HepG2 (cell line): ENCODE measurements around the gene POLD3. TPM values are rescaled to one million over a fixed set of nuclear protein-coding genes. Genes with fewer than 3 reads are reported as not detected.
A peak's percentile ranks its signal among the peaks of the same experiment; 100 is the strongest.

Experiments
- CBX2 ChIP-seq, 2 experiments: fragments of 200-600 bp in 1 of 2; sonication (generic); formaldehyde crosslinking in 1 of 2; IDR thresholded peaks; 2 replicates each; pipeline versions ENCODE4 v1.7.0 to v1.8.1; 2018 to 2022; ENCODE audit warnings: low read depth in 2 of 2, low read length in 1 of 2, mild to moderate bottlenecking in 1 of 2, missing genetic modification reagents in 1 of 2
- CEBPB ChIP-seq: IDR thresholded peaks from 2 replicates; pipeline ENCODE4 v1.6.1; 2011; ENCODE audit warnings: low read depth, low read length, improper control_type of control experiment, borderline replicate concordance
- ELF1 ChIP-seq: sonication (generic); formaldehyde crosslinking; IDR thresholded peaks from 2 replicates; pipeline ENCODE4 v1.4.0; 2020; ENCODE audit warnings: missing genetic modification reagents
- NFKB2 ChIP-seq: sonication (generic); formaldehyde crosslinking; IDR thresholded peaks from 2 replicates; pipeline ENCODE4 v1.4.0; 2020; ENCODE audit warnings: missing genetic modification reagents, borderline replicate concordance
- NRL ChIP-seq: sonication (generic); formaldehyde crosslinking; IDR thresholded peaks from 2 replicates; pipeline ENCODE4 v1.5.0; 2020; ENCODE audit warnings: missing genetic modification reagents, mild to moderate bottlenecking, moderate library complexity, borderline replicate concordance
- PITX1 ChIP-seq: sonication (generic); formaldehyde crosslinking; IDR thresholded peaks from 2 replicates; pipeline ENCODE4 v1.5.1; 2020; ENCODE audit warnings: mild to moderate bottlenecking, missing genetic modification reagents
- TBP ChIP-seq: sonication (generic); formaldehyde crosslinking; IDR thresholded peaks from 2 replicates; pipeline ENCODE4 v1.5.0; 2020; ENCODE audit warnings: missing genetic modification reagents
- YEATS4 ChIP-seq: sonication (generic); formaldehyde crosslinking; IDR thresholded peaks from 2 replicates; pipeline ENCODE4 v1.4.0; 2020; ENCODE audit warnings: missing genetic modification reagents, borderline replicate concordance
- ZC3H4 ChIP-seq: sonication (generic); formaldehyde crosslinking; IDR thresholded peaks from 2 replicates; pipeline ENCODE4 v1.4.0; 2020; ENCODE audit warnings: missing genetic modification reagents, borderline replicate concordance
- ZNF101 ChIP-seq: sonication (generic); formaldehyde crosslinking; IDR thresholded peaks from 2 replicates; pipeline ENCODE4 v1.4.0; 2020; ENCODE audit warnings: mild to moderate bottlenecking, low read depth, missing genetic modification reagents, borderline replicate concordance
- ZNF24 ChIP-seq: fragments of 450-650 bp; IDR thresholded peaks from 2 replicates; pipeline ENCODE4 v1.6.1; 2017; ENCODE audit warnings: antibody characterized with exemption, mild to moderate bottlenecking
- ZNF296 ChIP-seq: sonication (generic); formaldehyde crosslinking; conservative IDR thresholded peaks from 2 replicates; pipeline ENCODE4 v1.5.0; 2020; ENCODE audit warnings: mild to moderate bottlenecking, missing genetic modification reagents
- ZNF367 ChIP-seq: sonication (generic); formaldehyde crosslinking; IDR thresholded peaks from 2 replicates; pipeline ENCODE4 v1.4.0; 2020; ENCODE audit warnings: missing genetic modification reagents, borderline replicate concordance
- ZNF430 ChIP-seq: sonication (generic); formaldehyde crosslinking; IDR thresholded peaks from 2 replicates; pipeline ENCODE4 v1.9.0; 2021; ENCODE audit warnings: mild to moderate bottlenecking, missing genetic modification reagents
- ZNF775 ChIP-seq: sonication (generic); formaldehyde crosslinking; IDR thresholded peaks from 2 replicates; pipeline ENCODE4 v1.4.0; 2020; ENCODE audit warnings: missing genetic modification reagents, mild to moderate bottlenecking, moderate library complexity, borderline replicate concordance
- polyA plus RNA-seq, 8 experiments: library from polyadenylated mRNA; depleted of rRNA in 3 of 8; stranded (reverse) in 7 of 8; unstranded in 1 of 8; fragments of >200 nt; fragmentation: Illumina TruSeq in 4 of 8; extraction: Trizol in 4 of 8; gene quantifications; 2 replicates each; pipeline versions ENCODE4 v1.2.1 to v1.2.3, GENCODE V29; 2011 to 2016; ENCODE audit warnings: low read depth in 4 of 8, missing spikeins in 1 of 8, mixed read lengths in 1 of 8; ENCODE audit not compliant: insufficient read depth in 1 of 8
- total RNA-seq, 5 experiments: library from RNA; depleted of rRNA; stranded (reverse); fragments of >200 nt; fragmentation: Illumina TruSeq; extraction: Trizol; gene quantifications; 2 replicates each; pipeline ENCODE4 v1.2.3, GENCODE V29; 2016; ENCODE audit warnings: low read depth in 1 of 5
- TF ChIP-seq, protein P1 (sequence below), 2 experiments: fragments of 450-650 bp in 1 of 2; sonication (generic) in 1 of 2; formaldehyde crosslinking; IDR thresholded peaks; 2 replicates each; pipeline versions ENCODE4 v1.5.0 to v1.8.0; 2020 to 2022; ENCODE audit warnings: mild to moderate bottlenecking in 1 of 2, missing genetic modification reagents in 1 of 2
- TF ChIP-seq, protein P2 (sequence below): sonication (generic); formaldehyde crosslinking; IDR thresholded peaks from 2 replicates; pipeline ENCODE4 v1.8.0; 2022; ENCODE audit warnings: mild to moderate bottlenecking, missing genetic modification reagents
- TF ChIP-seq, protein P3 (sequence below): sonication (generic); formaldehyde crosslinking; IDR thresholded peaks from 2 replicates; pipeline ENCODE4 v1.5.0; 2020; ENCODE audit warnings: mild to moderate bottlenecking, missing genetic modification reagents
- TF ChIP-seq, protein P4 (sequence below): sonication (generic); formaldehyde crosslinking; IDR thresholded peaks from 2 replicates; pipeline ENCODE4 v1.4.0; 2020; ENCODE audit warnings: missing genetic modification reagents
- TF ChIP-seq, protein P5 (sequence below): sonication (generic); formaldehyde crosslinking; IDR thresholded peaks from 2 replicates; pipeline ENCODE4 v1.4.0; 2020; ENCODE audit warnings: missing genetic modification reagents

Gene POLD3
- total and polyA plus RNA-seq, 2 of the 13 experiments (the other 11 are each of a cell fraction or from before 2014, with no cell fraction given), result 6.3 to 18.9 TPM

DNA sequence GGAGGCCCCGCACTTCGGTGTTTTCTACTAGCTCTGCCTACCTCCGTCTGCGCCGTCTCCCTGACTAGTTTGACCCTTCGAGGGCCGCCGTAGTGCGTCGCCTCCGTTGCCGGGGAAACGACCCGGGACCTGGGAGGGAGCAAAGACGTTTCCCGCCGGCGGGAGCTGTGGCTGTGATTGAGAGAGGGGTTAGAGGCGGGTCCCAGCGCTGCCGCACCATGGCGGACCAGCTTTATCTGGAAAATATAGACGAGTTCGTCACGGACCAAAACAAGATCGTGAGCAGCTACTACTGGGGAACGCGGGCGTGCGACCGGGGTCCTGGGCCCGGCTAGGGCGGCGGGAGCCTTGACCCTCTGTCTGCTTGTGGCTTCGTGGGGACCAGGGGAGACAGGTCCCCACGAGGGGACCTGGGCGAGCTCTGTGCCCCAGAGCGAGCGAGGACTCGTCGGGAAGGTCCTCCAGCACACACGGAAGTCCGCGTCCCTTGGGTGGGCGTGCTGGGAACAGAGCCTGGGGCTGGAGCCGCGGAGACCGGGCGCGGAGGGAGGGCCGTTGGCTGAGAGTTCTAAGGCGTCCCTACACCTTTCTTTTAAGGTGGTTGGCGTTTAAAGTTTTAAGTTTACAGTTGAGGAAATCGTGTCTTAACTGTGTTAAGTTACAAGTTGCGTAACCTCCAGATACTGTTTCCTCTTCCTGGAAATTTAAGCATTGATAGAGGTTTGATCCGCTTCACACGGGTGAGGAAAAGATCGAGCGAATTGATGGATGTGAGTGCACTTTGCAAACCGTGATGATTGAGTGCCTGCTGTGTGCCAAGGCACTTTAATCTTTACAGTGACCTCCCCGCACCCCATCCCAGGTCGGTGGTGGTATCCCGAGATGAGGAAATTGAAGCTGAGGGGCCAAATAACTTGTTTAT lies at the start of gene POLD3 (continued):
- TF ChIP-seq, protein P1, sequence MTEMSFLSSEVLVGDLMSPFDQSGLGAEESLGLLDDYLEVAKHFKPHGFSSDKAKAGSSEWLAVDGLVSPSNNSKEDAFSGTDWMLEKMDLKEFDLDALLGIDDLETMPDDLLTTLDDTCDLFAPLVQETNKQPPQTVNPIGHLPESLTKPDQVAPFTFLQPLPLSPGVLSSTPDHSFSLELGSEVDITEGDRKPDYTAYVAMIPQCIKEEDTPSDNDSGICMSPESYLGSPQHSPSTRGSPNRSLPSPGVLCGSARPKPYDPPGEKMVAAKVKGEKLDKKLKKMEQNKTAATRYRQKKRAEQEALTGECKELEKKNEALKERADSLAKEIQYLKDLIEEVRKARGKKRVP (CRISPR knock-in tag; IDR thresholded peaks at IDR 0.05), result peak in 1 of 2 experiments; percentile 48; a peak in 1 of 4 replicates
- TF ChIP-seq, protein P2, sequence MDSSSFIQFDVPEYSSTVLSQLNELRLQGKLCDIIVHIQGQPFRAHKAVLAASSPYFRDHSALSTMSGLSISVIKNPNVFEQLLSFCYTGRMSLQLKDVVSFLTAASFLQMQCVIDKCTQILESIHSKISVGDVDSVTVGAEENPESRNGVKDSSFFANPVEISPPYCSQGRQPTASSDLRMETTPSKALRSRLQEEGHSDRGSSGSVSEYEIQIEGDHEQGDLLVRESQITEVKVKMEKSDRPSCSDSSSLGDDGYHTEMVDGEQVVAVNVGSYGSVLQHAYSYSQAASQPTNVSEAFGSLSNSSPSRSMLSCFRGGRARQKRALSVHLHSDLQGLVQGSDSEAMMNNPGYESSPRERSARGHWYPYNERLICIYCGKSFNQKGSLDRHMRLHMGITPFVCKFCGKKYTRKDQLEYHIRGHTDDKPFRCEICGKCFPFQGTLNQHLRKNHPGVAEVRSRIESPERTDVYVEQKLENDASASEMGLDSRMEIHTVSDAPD (CRISPR knock-in tag), result peak; percentile 55; the same call in 1 of the 2 replicates
- peak; percentile 42; the same call in 1 of the 2 replicates for TF ChIP-seq NFKB2
- peak; percentile 73; the same call in 1 of the 2 replicates for TF ChIP-seq YEATS4
- no peak for TF ChIP-seq ZC3H4 (CRISPR knock-in tag)
- TF ChIP-seq TBP (CRISPR knock-in tag), result no peak
- TF ChIP-seq PITX1 (CRISPR knock-in tag), result peak; percentile 53; the same call in 1 of the 2 replicates
- no peak for TF ChIP-seq ZNF775
- TF ChIP-seq NRL (CRISPR knock-in tag), result no peak; the same call in 1 of the 2 replicates
- peak; percentile 83 for TF ChIP-seq ZNF430
- TF ChIP-seq, protein P3, sequence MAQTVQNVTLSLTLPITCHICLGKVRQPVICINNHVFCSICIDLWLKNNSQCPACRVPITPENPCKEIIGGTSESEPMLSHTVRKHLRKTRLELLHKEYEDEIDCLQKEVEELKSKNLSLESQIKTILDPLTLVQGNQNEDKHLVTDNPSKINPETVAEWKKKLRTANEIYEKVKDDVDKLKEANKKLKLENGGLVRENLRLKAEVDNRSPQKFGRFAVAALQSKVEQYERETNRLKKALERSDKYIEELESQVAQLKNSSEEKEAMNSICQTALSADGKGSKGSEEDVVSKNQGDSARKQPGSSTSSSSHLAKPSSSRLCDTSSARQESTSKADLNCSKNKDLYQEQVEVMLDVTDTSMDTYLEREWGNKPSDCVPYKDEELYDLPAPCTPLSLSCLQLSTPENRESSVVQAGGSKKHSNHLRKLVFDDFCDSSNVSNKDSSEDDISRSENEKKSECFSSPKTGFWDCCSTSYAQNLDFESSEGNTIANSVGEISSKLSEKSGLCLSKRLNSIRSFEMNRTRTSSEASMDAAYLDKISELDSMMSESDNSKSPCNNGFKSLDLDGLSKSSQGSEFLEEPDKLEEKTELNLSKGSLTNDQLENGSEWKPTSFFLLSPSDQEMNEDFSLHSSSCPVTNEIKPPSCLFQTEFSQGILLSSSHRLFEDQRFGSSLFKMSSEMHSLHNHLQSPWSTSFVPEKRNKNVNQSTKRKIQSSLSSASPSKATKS, result no peak
- peak; percentile 74 for TF ChIP-seq CEBPB
- no peak for TF ChIP-seq ZNF367 (CRISPR knock-in tag)
- TF ChIP-seq, protein P4, sequence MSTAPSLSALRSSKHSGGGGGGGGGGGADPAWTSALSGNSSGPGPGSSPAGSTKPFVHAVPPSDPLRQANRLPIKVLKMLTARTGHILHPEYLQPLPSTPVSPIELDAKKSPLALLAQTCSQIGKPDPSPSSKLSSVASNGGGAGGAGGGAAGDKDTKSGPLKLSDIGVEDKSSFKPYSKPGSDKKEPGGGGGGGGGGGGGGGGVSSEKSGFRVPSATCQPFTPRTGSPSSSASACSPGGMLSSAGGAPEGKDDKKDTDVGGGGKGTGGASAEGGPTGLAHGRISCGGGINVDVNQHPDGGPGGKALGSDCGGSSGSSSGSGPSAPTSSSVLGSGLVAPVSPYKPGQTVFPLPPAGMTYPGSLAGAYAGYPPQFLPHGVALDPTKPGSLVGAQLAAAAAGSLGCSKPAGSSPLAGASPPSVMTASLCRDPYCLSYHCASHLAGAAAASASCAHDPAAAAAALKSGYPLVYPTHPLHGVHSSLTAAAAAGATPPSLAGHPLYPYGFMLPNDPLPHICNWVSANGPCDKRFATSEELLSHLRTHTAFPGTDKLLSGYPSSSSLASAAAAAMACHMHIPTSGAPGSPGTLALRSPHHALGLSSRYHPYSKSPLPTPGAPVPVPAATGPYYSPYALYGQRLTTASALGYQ (CRISPR knock-in tag), result no peak
- TF ChIP-seq ZNF296, result no peak
- no peak for TF ChIP-seq ZNF24
- TF ChIP-seq, protein P5, sequence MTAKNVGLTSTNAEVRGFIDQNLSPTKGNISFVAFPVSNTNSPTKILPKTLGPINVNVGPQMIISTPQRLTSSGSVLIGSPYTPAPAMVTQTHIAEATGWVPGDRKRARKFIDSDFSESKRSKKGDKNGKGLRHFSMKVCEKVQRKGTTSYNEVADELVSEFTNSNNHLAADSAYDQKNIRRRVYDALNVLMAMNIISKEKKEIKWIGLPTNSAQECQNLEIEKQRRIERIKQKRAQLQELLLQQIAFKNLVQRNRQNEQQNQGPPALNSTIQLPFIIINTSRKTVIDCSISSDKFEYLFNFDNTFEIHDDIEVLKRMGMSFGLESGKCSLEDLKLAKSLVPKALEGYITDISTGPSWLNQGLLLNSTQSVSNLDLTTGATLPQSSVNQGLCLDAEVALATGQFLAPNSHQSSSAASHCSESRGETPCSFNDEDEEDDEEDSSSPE, result peak; percentile 100
- TF ChIP-seq ELF1 (CRISPR knock-in tag), result peak; percentile 30; the same call in 1 of the 2 replicates
- no peak for TF ChIP-seq CBX2 (IDR thresholded peaks at IDR 0.05; ENCODE audit: low read depth, low read length)
- no peak for TF ChIP-seq CBX2 (CRISPR knock-in tag; IDR thresholded peaks at IDR 0.05; ENCODE audit: low read depth)
- TF ChIP-seq ZNF101 (CRISPR knock-in tag), result no peak
